Hepatocyte (in vitro differentiated cells): ENCODE results near the gene RGS11.

Experiments used
- EZH2phosphoT487 ChIP-seq: fragments of 200-600 bp; sonication (generic); IDR thresholded peaks from one replicate; pipeline ENCODE4 v1.6.1; 2018; ENCODE audit warnings: antibody characterized with exemption, mild to moderate bottlenecking, low read depth, moderate library complexity; ENCODE audit not compliant: unreplicated experiment, severe bottlenecking
- TF ChIP-seq, protein P1 (sequence below): fragments of 200-600 bp; sonication (generic); IDR thresholded peaks from 2 replicates; pipeline ENCODE4 v1.5.1; 2016; ENCODE audit warnings: antibody characterized with exemption, mild to moderate bottlenecking; ENCODE audit not compliant: poor library complexity

DNA sequence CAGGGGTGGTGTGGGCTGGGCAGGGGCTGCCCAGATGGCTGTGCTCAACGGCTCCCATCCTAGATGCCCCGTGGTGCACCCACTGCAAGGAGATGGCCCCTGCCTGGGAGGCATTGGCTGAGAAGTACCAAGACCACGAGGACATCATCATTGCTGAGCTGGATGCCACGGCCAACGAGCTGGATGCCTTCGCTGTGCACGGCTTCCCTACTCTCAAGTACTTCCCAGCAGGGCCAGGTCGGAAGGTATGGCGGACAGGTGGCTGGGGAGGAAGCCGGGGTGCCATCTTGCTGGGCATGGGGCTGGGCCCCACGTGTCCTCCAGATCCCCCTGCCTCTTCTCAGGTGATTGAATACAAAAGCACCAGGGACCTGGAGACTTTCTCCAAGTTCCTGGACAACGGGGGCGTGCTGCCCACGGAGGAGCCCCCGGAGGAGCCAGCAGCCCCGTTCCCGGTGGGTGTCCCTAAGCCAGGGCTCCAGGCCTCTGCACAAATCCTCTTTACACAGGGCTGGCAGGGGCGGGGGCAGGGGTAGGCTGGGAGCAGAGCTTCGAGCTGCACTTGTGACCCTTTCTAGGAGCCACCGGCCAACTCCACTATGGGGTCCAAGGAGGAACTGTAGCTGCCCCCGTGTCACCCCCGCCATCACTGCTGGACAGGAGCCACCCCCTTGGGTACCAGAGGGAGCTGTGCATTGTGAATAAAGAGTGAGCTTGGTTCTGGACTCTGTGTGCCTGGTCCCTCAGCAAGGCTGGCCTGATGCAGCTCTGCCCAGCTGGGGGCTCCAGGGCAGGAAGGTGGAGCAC lies 10.9 kb upstream of the RGS11 start:
- TF ChIP-seq, protein P1, sequence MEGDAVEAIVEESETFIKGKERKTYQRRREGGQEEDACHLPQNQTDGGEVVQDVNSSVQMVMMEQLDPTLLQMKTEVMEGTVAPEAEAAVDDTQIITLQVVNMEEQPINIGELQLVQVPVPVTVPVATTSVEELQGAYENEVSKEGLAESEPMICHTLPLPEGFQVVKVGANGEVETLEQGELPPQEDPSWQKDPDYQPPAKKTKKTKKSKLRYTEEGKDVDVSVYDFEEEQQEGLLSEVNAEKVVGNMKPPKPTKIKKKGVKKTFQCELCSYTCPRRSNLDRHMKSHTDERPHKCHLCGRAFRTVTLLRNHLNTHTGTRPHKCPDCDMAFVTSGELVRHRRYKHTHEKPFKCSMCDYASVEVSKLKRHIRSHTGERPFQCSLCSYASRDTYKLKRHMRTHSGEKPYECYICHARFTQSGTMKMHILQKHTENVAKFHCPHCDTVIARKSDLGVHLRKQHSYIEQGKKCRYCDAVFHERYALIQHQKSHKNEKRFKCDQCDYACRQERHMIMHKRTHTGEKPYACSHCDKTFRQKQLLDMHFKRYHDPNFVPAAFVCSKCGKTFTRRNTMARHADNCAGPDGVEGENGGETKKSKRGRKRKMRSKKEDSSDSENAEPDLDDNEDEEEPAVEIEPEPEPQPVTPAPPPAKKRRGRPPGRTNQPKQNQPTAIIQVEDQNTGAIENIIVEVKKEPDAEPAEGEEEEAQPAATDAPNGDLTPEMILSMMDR: no peak
- no peak for TF ChIP-seq EZH2phosphoT487
